BE2C (cell line): ENCODE results near the gene PPFIBP1.
"Not testable (repeated sequence)": the region's sequence is repeated elsewhere in the genome, so short reads cannot be mapped to it uniquely, and the experiment has no call there.

ENCODE experiments used
- DNase-seq: peaks from one replicate; pipeline ENCODE4 v3.0.0-alpha.2; 2020
- H3K27me3 ChIP-seq: fragments of 250-450 bp; sonication (Bioruptor Pico); 2 replicates; pipeline ENCODE4 v1.5.1; 2020; ENCODE audit warnings: mild to moderate bottlenecking
- H3K36me3 ChIP-seq: fragments of 250-450 bp; sonication (Bioruptor Pico); 2 replicates; pipeline ENCODE4 v1.5.1; 2020; ENCODE audit warnings: mild to moderate bottlenecking
- H3K4me1 ChIP-seq: fragments of 250-450 bp; sonication (Bioruptor Pico); 2 replicates; pipeline ENCODE4 v1.5.1; 2020
- H3K4me3 ChIP-seq: 2 replicates; pipeline ENCODE4 v1.5.1; 2011; ENCODE audit warnings: low read depth, low read length
- H3K9me3 ChIP-seq: fragments of 250-450 bp; sonication (Bioruptor Pico); 2 replicates; pipeline ENCODE4 v1.5.1; 2020
- CTCF ChIP-seq: IDR thresholded peaks from 2 replicates; pipeline ENCODE4 v1.5.1; 2012; ENCODE audit warnings: mild to moderate bottlenecking, low read depth, low read length

PPFIBP1 gene

DNA sequence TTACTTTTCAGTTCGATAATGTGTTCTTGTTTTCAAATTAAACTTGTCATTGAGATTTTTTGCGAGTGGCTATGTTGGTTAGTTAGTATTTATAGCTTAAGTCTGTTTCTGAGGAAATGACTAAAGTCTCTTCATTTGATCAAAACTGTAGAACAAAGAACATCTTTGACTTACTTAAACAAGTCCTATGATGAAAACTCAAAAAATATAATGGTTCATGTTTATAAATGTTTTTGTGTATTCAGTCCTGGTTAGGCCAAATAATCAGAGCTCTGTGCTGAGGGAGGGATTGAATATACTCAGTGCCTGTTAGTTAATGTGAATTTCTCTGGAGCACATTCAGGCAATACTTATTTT is 51.7 kb downstream of the PPFIBP1 start:
- DNase-seq: no peak
- Histone ChIP-seq H3K27me3 (no peaks in the 10 kb centered on the region), H3K4me3 (no peak overlapping the region), H3K36me3 (no peaks in the 10 kb centered on the region), H3K4me1 (no peaks in the 10 kb centered on the region), H3K9me3 (no peaks in the 10 kb centered on the region)
- TF ChIP-seq CTCF: no peak

DNA sequence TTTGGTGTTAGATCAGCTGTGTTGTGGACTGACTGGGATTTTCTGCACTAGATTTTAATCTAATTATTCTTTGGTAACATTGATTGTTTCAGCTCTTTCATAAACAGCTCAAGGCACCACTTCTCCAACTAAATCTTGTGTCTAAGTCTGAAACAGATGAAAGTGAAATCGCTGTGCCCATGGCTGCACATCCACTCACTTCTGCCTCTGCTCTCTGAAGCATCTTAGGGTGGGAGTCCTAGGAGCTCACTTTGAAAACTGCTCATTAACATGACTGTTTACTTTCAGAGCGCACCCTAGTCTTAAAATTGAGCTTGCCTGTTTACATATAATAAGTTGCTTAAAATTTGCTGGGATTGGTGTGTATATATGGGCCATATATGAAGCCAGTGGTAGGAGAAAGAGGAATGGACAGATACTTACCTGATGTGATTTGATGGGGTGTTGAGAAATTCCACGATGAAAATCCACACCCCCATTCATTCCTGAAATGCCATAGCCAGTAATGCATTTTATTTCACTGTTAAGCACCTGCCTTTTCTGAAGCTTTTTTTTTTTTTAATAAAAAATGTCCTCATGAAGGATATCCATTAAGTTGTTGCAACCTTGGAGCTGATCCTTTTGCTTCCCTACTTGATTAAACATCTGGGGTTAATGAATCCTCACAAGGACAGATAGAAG is 52.8 kb downstream of the PPFIBP1 start:
- H3K4me1 ChIP-seq: no peaks in the 10 kb centered on the region

DNA sequence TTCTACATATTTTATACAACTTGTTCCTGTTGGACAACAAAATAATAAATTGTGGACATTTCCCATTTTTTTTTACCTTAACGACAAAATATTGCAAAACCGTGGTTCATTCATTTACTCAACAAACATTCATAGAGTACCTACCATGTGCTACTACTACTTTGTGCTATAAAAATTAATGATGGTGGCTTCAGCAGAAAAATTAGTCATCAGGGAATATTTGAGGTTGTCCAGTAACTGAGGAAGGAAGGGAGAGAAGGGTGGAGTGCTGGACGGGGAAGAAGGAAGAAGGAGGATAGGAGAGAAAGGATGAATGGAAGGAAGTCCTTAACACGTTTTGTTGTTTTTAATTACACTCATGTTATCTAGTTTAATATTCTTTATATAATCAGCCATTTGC is 53.7 kb downstream of the PPFIBP1 start:
- Histone ChIP-seq H3K4me3 (no peak overlapping the region), H3K9me3 (no peaks in the 10 kb centered on the region), H3K36me3 (no peaks in the 10 kb centered on the region), H3K4me1 (no peaks in the 10 kb centered on the region), H3K27me3 (no peaks in the 10 kb centered on the region)
- no peak for TF ChIP-seq CTCF
- DNase-seq: no peak

More for the DNA sequence above, 52.8 kb downstream of the PPFIBP1 start:
- H3K36me3 ChIP-seq: no peaks in the 10 kb centered on the region
- no peak for TF ChIP-seq CTCF
- no peak for DNase-seq
- no peaks in the 10 kb centered on the region for H3K27me3 ChIP-seq
- H3K9me3 ChIP-seq: no peaks in the 10 kb centered on the region
- H3K4me3 ChIP-seq: no peak overlapping the region

- DNase-seq: no peak
- no peaks in the 10 kb centered on the region for H3K9me3 ChIP-seq
These were observed 54.8 kb downstream of the PPFIBP1 start for GRCh38 chr12:27578689-27579372.

GRCh38 chr12:27580561-27581330 is 56.7 kb downstream of the PPFIBP1 start:
- Histone ChIP-seq H3K9me3 (no peaks in the 10 kb centered on the region), H3K27me3 (no peaks in the 10 kb centered on the region), H3K4me3 (no peak overlapping the region), H3K36me3 (no peaks in the 10 kb centered on the region), H3K4me1 (peaks cover 11% of the 10 kb centered on the region; the same call in 1 of the 2 replicates)
- no peak for TF ChIP-seq CTCF
- DNase-seq: no peak

More at GRCh38 chr12:27578689-27579372, 54.8 kb downstream of the PPFIBP1 start:
- Histone ChIP-seq H3K36me3 (no peaks in the 10 kb centered on the region), H3K4me1 (no peaks in the 10 kb centered on the region), H3K4me3 (no peak overlapping the region), H3K27me3 (no peaks in the 10 kb centered on the region)
- TF ChIP-seq CTCF: no peak

DNA sequence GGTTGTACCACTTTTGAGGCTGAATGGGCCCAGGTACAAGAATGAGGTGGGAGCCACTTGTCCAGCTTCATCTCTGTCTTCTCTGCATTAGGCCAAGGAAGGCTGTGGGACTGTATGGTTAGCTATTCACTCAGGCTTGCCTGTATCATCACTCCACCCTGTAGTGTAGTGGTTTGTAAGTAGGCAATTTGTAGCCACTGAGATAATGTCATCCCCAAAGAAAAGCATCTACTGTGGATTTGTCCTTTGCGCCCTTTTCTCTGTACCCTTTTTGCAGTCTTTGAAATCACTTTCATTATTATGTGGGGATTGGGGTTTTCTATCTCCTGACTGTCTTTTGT is 57.3 kb downstream of the PPFIBP1 start:
- peaks cover 11% of the 10 kb centered on the region; the same call in 1 of the 2 replicates for H3K4me1 ChIP-seq
- not testable (repeated sequence) for H3K27me3 ChIP-seq, H3K36me3 ChIP-seq, H3K4me3 ChIP-seq, H3K9me3 ChIP-seq, DNase-seq

DNA sequence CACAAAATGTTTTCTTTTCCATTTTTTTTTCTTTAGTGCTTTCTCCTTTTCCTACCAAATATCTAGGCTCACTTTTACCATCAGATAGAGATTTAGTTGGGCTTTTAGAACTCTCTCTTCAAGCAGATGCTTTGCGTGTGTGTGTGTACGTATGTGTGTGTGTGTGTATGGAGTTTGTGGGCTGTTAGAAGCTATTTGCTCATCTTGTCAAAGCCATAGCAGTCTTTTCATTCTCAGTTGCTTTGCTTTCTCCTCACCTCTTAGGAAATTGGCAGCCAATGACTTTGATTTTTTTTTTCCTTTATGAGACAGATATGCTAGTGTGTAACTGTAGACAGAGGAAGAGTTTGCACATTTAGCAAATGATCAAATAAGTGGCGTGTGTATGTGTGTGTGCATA is 57.8 kb downstream of the PPFIBP1 start:
- H3K4me1 ChIP-seq: peaks cover 11% of the 10 kb centered on the region; the same call in 1 of the 2 replicates
- H3K9me3 ChIP-seq, H3K27me3 ChIP-seq, DNase-seq, H3K4me3 ChIP-seq, H3K36me3 ChIP-seq: not testable (repeated sequence)

GRCh38 chr12:27582445-27582844 is 58.4 kb downstream of the PPFIBP1 start:
- H3K36me3 ChIP-seq, H3K27me3 ChIP-seq, H3K4me3 ChIP-seq, H3K9me3 ChIP-seq, DNase-seq: not testable (repeated sequence)
- peaks cover 11% of the 10 kb centered on the region; the same call in 1 of the 2 replicates for H3K4me1 ChIP-seq
